GM12878 (cell line): ENCODE measurements around the gene MISFA. TPM values are rescaled to one million over a fixed set of nuclear protein-coding genes. Genes with fewer than 3 reads are reported as not detected.

ENCODE experiments used
- BCL11A ChIP-seq: IDR thresholded peaks from 2 replicates; pipeline ENCODE4 v1.6.1; 2011; ENCODE audit warnings: low read depth, low read length
- CBFB ChIP-seq: IDR thresholded peaks from 2 replicates; pipeline ENCODE4 v1.6.1; 2016; ENCODE audit warnings: antibody characterized with exemption, low read depth
- CBX3 ChIP-seq: fragments of 200-600 bp; sonication (generic); IDR thresholded peaks from 2 replicates; pipeline ENCODE4 v1.6.1; 2016; ENCODE audit warnings: low read depth, borderline replicate concordance
- CHD1 ChIP-seq: IDR thresholded peaks from 2 replicates; pipeline ENCODE4 v1.6.1; 2012; ENCODE audit warnings: low read depth, low read length, improper control_type of control experiment
- EP300 ChIP-seq, 2 experiments: fragments of 150-350 bp in 1 of 2; IDR thresholded peaks; 2 replicates each; pipeline ENCODE4 v1.6.1; 2011 to 2012; ENCODE audit warnings: low read depth in 2 of 2, low read length in 2 of 2, borderline replicate concordance in 1 of 2, improper control_type of control experiment in 1 of 2, inconsistent platforms in 1 of 2; ENCODE audit not compliant: control insufficient read depth in 1 of 2
- JUND ChIP-seq: IDR thresholded peaks from 2 replicates; pipeline ENCODE4 v1.6.1; 2012; ENCODE audit warnings: low read depth, mild to moderate bottlenecking, low read length, improper control_type of control experiment, moderate library complexity
- MXI1 ChIP-seq: fragments of 150-350 bp; IDR thresholded peaks from 2 replicates; pipeline ENCODE4 v1.6.1; 2011; ENCODE audit warnings: low read depth, mild to moderate bottlenecking, inconsistent platforms, low read length, improper control_type of control experiment
- MYB ChIP-seq: fragments of 150-350 bp; IDR thresholded peaks from 2 replicates; pipeline ENCODE4 v1.6.1; 2014; ENCODE audit warnings: mild to moderate bottlenecking, low read depth, low read length, borderline replicate concordance
- MYC ChIP-seq: IDR thresholded peaks from 2 replicates; pipeline ENCODE4 v1.6.1; 2011; ENCODE audit warnings: mild to moderate bottlenecking, low read length, moderate library complexity, inconsistent platforms; ENCODE audit not compliant: insufficient read depth, insufficient replicate concordance, insufficient read length, severe bottlenecking
- NFIC ChIP-seq: IDR thresholded peaks from 2 replicates; pipeline ENCODE4 v1.6.1; 2012; ENCODE audit warnings: low read depth, mild to moderate bottlenecking, inconsistent platforms, low read length, moderate library complexity
- NR2F1 ChIP-seq: fragments of 450-650 bp; conservative IDR thresholded peaks from 2 replicates; pipeline ENCODE4 v1.6.1; 2017; ENCODE audit warnings: mild to moderate bottlenecking
- PAX5 ChIP-seq: IDR thresholded peaks from 2 replicates; pipeline ENCODE4 v1.6.1; 2011; ENCODE audit warnings: low read depth, low read length, borderline replicate concordance
- POLR2A ChIP-seq: IDR thresholded peaks from 2 replicates; pipeline ENCODE4 v1.6.1; 2011; ENCODE audit warnings: low read depth, mild to moderate bottlenecking, low read length
- RAD21 ChIP-seq: IDR thresholded peaks from 2 replicates; pipeline ENCODE4 v1.6.1; 2011; ENCODE audit warnings: mild to moderate bottlenecking, low read depth, low read length, moderate library complexity; ENCODE audit not compliant: insufficient read depth
- RAD51 ChIP-seq: fragments of 450-650 bp; IDR thresholded peaks from 2 replicates; pipeline ENCODE4 v1.6.1; 2016; ENCODE audit warnings: moderate library complexity, mild to moderate bottlenecking, inconsistent platforms
- SIX5 ChIP-seq: IDR thresholded peaks from 2 replicates; pipeline ENCODE4 v1.6.1; 2011; ENCODE audit warnings: mild to moderate bottlenecking, low read depth, low read length, moderate library complexity; ENCODE audit not compliant: severe bottlenecking
- STAT1 ChIP-seq: fragments of 450-650 bp; conservative IDR thresholded peaks from 2 replicates; pipeline ENCODE4 v1.6.1; 2014; ENCODE audit warnings: antibody characterized with exemption, mild to moderate bottlenecking
- TCF3 ChIP-seq: IDR thresholded peaks from 2 replicates; pipeline ENCODE4 v1.6.1; 2012; ENCODE audit warnings: low read depth, mild to moderate bottlenecking, low read length, borderline replicate concordance; ENCODE audit not compliant: insufficient read depth
- WRNIP1 ChIP-seq: IDR thresholded peaks from 2 replicates; pipeline ENCODE4 v1.6.1; 2011; ENCODE audit warnings: low read depth, low read length, improper control_type of control experiment, borderline replicate concordance
- YBX1 ChIP-seq: fragments of 450-650 bp; IDR thresholded peaks from 2 replicates; pipeline ENCODE4 v1.6.1; 2016; ENCODE audit warnings: antibody characterized with exemption
- ZNF384 ChIP-seq: IDR thresholded peaks from 2 replicates; pipeline ENCODE4 v1.6.1; 2012; ENCODE audit warnings: low read depth, mild to moderate bottlenecking, low read length, improper control_type of control experiment, borderline replicate concordance
- polyA plus RNA-seq, 11 experiments: library from polyadenylated mRNA; depleted of rRNA in 4 of 11; unstranded in 6 of 11; stranded (reverse) in 5 of 11; fragments of >200 nt; fragmentation: Nextera tagmentation in 4 of 11; fragmentation: Illumina TruSeq in 1 of 11; extraction: Ambion mirVana in 4 of 11; extraction: Trizol in 1 of 11; gene quantifications; 1 replicate in 1 of 11; 2 replicates in 10 of 11; pipeline versions ENCODE4 v1.2.1 to v1.2.3, GENCODE V29; 2011 to 2016; ENCODE audit warnings: inconsistent platforms in 2 of 11, missing spikeins in 2 of 11, low read depth in 1 of 11
- total RNA-seq, 4 experiments: library from RNA; depleted of rRNA in 3 of 4; stranded (reverse); fragments of >200 nt in 3 of 4; fragmentation: Illumina TruSeq in 1 of 4; extraction: Trizol in 1 of 4; gene quantifications; 2 replicates each; pipeline versions ENCODE4 v1.2.1 to v1.2.3, GENCODE V29; 2013 to 2021
- TF ChIP-seq, protein P1 (sequence below): fragments of 450-650 bp; IDR thresholded peaks from 2 replicates; pipeline ENCODE4 v1.6.1; 2017; ENCODE audit warnings: mild to moderate bottlenecking
- TF ChIP-seq, protein P2 (sequence below): fragments of 150-350 bp; IDR thresholded peaks from 2 replicates; pipeline ENCODE4 v1.6.1; 2016; ENCODE audit warnings: low read depth, low read length
- TF ChIP-seq, protein P3 (sequence below): IDR thresholded peaks from 2 replicates; pipeline ENCODE4 v1.6.1; 2012; ENCODE audit warnings: low read depth, low read length, improper control_type of control experiment

The MISFA gene
- total and polyA plus RNA-seq, 10 of the 15 experiments (the other 5 are each of a cell fraction or from before 2014, with no cell fraction given): 0.88 to 4.6 (median 2.3) TPM; not detected in 1

DNA sequence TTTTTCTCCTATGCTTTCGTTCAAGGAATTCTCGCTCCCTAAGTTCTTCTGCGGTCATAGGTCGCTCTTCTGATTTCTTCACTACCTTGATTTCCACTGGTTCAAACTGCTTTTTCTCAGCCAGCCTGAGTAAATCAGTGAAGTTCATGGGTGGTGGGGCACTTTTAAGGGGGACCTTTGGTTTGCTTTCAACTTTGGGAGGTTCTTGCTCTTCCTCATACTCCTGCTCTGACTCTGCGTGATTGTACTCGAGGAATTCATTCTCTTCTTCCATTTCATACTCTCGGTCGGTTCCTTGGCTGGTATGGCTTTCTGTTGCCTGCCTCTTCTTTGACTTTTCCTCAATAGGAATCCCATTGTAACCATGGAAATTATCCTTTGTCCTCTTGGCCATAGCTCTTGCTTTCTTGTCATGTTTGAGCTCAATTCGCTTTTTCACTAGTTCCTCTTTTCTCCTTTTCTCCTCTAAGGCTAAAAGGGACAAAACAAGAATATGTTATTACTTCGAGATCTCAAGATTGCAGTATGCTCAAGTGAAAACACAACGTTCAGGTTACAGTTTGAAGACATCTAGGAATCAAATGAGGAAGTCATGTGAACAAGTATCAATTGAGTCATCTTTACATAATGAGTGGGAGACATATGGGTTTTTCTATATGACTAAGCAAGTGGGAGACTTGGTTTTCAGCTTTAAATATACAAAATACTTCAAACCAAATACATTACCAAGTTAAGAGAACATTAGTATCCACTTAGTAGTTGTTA is 16.2 kb downstream of the MISFA start (continued):
- TF ChIP-seq, protein P1, sequence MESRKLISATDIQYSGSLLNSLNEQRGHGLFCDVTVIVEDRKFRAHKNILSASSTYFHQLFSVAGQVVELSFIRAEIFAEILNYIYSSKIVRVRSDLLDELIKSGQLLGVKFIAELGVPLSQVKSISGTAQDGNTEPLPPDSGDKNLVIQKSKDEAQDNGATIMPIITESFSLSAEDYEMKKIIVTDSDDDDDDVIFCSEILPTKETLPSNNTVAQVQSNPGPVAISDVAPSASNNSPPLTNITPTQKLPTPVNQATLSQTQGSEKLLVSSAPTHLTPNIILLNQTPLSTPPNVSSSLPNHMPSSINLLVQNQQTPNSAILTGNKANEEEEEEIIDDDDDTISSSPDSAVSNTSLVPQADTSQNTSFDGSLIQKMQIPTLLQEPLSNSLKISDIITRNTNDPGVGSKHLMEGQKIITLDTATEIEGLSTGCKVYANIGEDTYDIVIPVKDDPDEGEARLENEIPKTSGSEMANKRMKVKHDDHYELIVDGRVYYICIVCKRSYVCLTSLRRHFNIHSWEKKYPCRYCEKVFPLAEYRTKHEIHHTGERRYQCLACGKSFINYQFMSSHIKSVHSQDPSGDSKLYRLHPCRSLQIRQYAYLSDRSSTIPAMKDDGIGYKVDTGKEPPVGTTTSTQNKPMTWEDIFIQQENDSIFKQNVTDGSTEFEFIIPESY: no peak
- no peak for TF ChIP-seq NR2F1
- TF ChIP-seq CBX3: no peak
- no peak for TF ChIP-seq SIX5
- peak; percentile 67; the same call in 1 of the 2 replicates for TF ChIP-seq TCF3
- no peak for TF ChIP-seq YBX1
- TF ChIP-seq, protein P2, sequence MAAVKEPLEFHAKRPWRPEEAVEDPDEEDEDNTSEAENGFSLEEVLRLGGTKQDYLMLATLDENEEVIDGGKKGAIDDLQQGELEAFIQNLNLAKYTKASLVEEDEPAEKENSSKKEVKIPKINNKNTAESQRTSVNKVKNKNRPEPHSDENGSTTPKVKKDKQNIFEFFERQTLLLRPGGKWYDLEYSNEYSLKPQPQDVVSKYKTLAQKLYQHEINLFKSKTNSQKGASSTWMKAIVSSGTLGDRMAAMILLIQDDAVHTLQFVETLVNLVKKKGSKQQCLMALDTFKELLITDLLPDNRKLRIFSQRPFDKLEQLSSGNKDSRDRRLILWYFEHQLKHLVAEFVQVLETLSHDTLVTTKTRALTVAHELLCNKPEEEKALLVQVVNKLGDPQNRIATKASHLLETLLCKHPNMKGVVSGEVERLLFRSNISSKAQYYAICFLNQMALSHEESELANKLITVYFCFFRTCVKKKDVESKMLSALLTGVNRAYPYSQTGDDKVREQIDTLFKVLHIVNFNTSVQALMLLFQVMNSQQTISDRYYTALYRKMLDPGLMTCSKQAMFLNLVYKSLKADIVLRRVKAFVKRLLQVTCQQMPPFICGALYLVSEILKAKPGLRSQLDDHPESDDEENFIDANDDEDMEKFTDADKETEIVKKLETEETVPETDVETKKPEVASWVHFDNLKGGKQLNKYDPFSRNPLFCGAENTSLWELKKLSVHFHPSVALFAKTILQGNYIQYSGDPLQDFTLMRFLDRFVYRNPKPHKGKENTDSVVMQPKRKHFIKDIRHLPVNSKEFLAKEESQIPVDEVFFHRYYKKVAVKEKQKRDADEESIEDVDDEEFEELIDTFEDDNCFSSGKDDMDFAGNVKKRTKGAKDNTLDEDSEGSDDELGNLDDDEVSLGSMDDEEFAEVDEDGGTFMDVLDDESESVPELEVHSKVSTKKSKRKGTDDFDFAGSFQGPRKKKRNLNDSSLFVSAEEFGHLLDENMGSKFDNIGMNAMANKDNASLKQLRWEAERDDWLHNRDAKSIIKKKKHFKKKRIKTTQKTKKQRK: no peak
- no peak for TF ChIP-seq CBFB
- TF ChIP-seq EP300 (IDR thresholded peaks at IDR 0.05; ENCODE audit: borderline replicate concordance in 1 of 2, control insufficient read depth in 1 of 2, low read depth in 2 of 2, low read length in 2 of 2): peak; percentile 75 to 85
- no peak for TF ChIP-seq ZNF384
- 0 out of 2 replicates have a peak, but pooled peaks have one; percentile 12 for TF ChIP-seq PAX5
- no peak for TF ChIP-seq WRNIP1
- TF ChIP-seq RAD51: peak; percentile 85
- TF ChIP-seq, protein P3, sequence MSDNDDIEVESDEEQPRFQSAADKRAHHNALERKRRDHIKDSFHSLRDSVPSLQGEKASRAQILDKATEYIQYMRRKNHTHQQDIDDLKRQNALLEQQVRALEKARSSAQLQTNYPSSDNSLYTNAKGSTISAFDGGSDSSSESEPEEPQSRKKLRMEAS: no peak
- TF ChIP-seq JUND: peak; percentile 92
- peak; percentile 95 for TF ChIP-seq NFIC
- TF ChIP-seq BCL11A: peak; percentile 82
- TF ChIP-seq MXI1: no peak
- no peak for TF ChIP-seq MYB
- TF ChIP-seq RAD21: no peak
- TF ChIP-seq MYC: no peak
- no peak for TF ChIP-seq POLR2A
- no peak for TF ChIP-seq STAT1
- TF ChIP-seq CHD1: no peak
